HG03575 (cell line): ENCODE measurements around the gene NFKB1.

Experiments
- ATAC-seq: cut with Tn5 transposase; IDR thresholded peaks from one replicate; pipeline ENCODE4 v1.9.1; 2021; ENCODE audit not compliant: unreplicated experiment, insufficient number of reproducible peaks, low FRiP score; ENCODE audit errors: extremely low read depth

Gene NFKB1

DNA sequence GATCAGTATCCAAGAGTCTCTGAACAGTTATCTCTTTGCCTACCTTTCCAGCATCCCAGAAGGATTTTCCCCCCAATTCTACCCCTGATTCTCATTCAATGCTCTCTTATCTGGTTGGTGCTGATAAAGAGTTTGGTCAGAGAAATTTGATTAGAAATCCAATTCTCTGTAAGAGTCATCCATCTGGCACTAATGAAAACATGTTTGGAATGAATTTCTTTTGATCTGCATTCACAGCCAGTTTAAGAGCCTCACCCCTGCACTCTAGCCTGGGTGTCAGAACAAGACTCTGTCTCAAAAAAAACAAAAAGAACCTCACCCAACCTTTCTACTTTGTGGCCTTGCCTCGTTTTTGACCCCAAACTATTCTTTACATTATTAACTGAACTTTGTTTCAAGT, 137.5 kb downstream of the NFKB1 start:
- ATAC-seq: no peak

DNA sequence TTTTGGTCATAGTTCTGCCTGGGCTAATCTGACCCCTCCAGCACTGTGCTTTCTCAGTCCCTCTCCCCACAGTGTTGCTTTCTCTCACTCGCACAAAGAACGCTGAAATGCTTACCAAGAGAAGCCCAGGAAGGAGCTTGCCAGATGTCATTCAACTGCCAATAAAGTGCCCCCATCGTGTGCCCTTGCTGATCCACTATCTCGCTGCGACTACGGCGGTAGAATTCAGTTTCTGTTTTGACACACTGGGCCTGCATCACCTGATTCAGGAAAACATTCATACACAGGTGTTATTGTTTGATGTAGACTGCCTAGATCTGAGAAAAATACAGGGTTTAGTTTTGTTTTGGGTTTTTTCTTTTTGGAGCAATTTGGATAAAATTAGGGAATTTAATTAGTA, 138.4 kb downstream of the NFKB1 start:
- ATAC-seq: no peak

DNA sequence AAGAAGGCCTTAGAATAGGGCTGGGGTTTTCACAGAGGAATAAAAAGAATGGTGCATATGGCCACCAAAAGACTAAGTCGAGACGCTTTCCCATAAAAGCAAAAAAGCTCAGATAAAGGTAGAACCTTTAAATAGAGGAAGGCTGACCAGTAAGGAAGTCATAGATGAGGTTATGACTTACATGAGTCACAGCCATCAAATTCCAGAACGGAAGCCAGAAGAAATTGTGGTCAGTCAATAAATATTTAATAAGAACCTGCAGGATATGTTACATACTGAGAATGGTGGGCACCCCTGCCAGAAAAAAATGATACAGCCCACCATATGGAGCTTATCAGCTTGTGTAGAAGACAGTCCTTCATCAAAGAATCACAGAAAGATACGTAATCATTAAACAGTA, 139.5 kb downstream of the NFKB1 start:
- ATAC-seq: no peak

DNA sequence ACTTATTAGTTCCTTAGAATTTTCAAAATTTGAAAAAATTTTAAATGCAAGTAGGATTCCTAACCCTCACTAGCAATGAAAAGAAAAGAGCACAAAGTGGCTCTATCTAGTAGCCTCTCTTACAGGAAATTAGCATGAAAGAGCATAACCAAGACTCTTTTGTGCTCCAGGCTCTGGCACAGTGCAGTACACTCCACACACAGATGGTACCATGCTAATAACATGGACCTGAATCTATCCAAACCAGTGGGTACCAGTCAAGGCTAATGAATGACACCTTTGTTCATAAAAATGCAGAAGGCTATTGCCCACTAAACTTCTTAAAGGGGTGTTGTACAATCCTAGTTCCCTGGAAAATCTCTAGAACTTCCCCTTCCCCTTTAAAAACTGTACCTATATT, 140.6 kb downstream of the NFKB1 start:
- no peak for ATAC-seq

DNA sequence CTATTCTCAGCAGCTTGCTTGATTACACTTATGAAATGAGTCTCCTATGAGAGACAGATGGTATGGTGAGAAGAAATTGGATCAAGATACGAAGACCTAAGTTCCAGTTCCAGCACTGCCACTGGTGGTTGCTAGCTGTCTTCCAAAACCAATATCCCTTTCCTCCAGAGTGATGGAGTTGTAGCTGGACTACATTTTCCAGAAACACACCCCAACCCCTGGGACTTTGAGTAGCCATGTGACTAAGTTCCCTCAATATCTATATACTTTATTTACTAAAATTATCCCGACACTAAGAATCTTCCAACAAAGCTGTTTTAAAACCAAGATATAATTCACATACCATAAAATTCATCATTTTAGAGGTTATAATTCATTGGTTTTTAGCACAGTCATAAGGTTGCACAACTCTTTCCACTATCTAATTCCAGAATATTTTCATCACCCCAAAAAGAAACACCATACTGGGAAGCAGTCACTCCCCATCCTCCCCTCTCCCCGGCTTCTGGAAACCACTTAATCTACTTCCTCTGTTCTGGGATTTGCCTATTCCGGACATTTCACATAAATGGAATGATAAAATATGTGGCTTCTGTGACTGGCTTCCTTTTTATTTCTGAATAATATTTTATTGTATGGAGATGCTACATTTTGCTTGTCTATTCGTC, 141.6 kb downstream of the NFKB1 start:
- ATAC-seq: no peak

DNA sequence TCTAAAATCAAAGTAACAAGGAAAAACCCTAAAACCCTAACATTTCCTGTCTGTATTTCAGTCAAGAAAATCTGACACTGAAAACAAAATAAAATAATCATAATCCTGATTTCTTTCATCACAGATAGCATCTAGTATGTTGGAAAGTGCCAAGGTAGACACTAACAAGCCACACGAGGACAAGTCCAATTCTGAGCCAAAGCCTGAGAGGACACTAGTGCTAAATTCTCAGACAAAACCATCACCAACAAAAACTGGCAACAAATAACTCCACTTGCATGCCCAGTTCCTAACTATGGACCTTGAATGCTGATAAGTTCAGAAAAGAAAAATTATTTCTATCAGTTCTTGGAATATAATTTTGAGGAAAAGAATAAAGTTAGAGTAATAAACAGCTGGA, 146.0 kb downstream of the NFKB1 start:
- no peak for ATAC-seq

DNA sequence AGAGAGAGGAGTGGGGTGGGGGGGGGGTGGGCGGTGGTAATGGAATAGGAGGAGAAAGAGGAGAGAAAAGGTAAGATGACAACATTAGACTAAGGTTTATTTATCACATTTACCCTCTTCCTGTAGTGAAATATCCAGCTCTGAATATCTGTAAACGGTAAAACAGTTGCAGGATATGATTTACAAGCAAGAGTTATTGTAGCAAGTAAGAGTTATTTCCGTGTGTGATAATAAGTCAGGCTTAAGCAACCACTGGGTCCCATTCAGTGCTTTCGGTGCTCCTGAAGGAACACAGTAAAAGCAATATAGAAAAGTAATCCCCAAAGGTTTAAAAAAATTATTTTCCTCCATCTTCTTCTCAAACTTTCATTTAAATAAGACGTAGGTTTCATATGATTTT, 156.0 kb downstream of the NFKB1 start:
- ATAC-seq: no peak

DNA sequence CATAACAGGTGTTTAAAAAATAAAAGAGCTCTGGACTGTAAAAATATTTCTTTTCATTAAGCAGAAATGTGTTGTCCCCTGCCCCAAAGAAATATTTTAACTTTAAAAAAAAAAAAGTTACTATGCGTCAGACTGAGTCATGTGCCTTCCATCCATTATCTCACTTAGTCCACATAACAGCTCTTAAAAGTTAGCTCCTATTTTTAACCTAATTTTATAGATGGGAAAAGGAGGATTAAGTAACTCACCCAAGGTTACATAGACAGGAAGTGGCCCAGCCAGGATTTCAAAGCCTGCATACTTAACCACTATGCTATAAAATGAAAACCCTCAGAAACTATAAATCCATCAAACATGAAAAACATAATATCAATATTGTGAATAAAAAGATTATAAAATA, 161.9 kb downstream of the NFKB1 start:
- ATAC-seq: no peak

DNA sequence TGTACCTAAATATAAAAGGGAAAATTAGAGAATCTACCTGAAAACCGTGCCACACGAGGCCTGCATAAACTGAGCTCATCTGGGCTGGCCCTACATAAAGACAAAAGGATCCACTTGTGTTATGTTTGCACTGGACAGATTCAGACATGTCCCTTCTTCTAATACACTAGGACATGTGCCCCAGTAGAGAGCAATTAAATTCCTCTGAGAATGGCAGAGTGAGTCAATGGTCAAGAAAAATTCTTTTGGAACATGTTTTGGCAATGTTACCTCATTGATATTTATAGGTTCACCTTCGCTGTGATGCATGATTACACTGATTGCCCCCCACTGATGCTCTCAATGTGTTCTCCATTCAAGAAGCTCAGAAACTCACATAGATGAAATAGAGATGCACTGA, 164.4 kb downstream of the NFKB1 start:
- ATAC-seq: no peak
